Mesendoderm (in vitro differentiated cells): ENCODE data around the gene GRK2.
A peak's percentile ranks its signal among the peaks of the same experiment; 100 is the strongest.

Experiments
- DNase-seq: peaks from one replicate; pipeline ENCODE4 v3.0.0; 2013
- H2AK5ac ChIP-seq: 2 replicates; pipeline ENCODE4 v1.6.1; 2013; ENCODE audit warnings: low read length, inconsistent platforms
- H2BK120ac ChIP-seq: 2 replicates; pipeline ENCODE4 v1.6.1; 2013; ENCODE audit warnings: low read depth, mild to moderate bottlenecking, low read length, moderate library complexity, mixed read lengths
- H2BK15ac ChIP-seq: replicated peaks from 2 replicates; pipeline ENCODE4 v1.6.1; 2013; ENCODE audit warnings: low read depth, mild to moderate bottlenecking, moderate library complexity
- H2BK5ac ChIP-seq: 2 replicates; pipeline ENCODE4 v1.6.1; 2013; ENCODE audit warnings: low read length, inconsistent platforms
- H3K18ac ChIP-seq: 2 replicates; pipeline ENCODE4 v1.6.1; 2013; ENCODE audit warnings: mild to moderate bottlenecking, low read length, mixed read lengths
- H3K23ac ChIP-seq: one replicate; pipeline ENCODE4 v1.6.1; 2013; ENCODE audit warnings: low read length
- H3K27ac ChIP-seq: 2 replicates; pipeline ENCODE4 v1.5.1; 2013; ENCODE audit warnings: low read depth, mild to moderate bottlenecking, inconsistent platforms, low read length, moderate library complexity
- H3K27me3 ChIP-seq: 2 replicates; pipeline ENCODE4 v1.6.1; 2013; ENCODE audit warnings: low read length, control low read depth, mild to moderate bottlenecking, inconsistent platforms; ENCODE audit not compliant: insufficient read depth, poor library complexity
- H3K36me3 ChIP-seq: 2 replicates; pipeline ENCODE4 v1.6.1; 2013; ENCODE audit warnings: low read length, inconsistent platforms; ENCODE audit not compliant: control insufficient read depth, insufficient read depth
- H3K4ac ChIP-seq: one replicate; pipeline ENCODE4 v1.6.1; 2013; ENCODE audit warnings: low read depth, mild to moderate bottlenecking, low read length, moderate library complexity
- H3K4me1 ChIP-seq: 2 replicates; pipeline ENCODE4 v1.6.1; 2013; ENCODE audit warnings: low read depth, low read length, inconsistent platforms; ENCODE audit not compliant: control insufficient read depth
- H3K4me2 ChIP-seq: 2 replicates; pipeline ENCODE4 v1.6.1; 2013; ENCODE audit warnings: low read length
- H3K4me3 ChIP-seq: 2 replicates; pipeline ENCODE4 v1.5.1; 2013; ENCODE audit warnings: mild to moderate bottlenecking, low read length
- H3K56ac ChIP-seq: one replicate; pipeline ENCODE4 v1.6.1; 2013; ENCODE audit warnings: low read length
- H3K79me1 ChIP-seq: 2 replicates; pipeline ENCODE4 v1.6.1; 2013; ENCODE audit warnings: low read length, inconsistent platforms
- H3K79me2 ChIP-seq: 2 replicates; pipeline ENCODE4 v1.6.1; 2013; ENCODE audit warnings: mild to moderate bottlenecking, low read length; ENCODE audit not compliant: control insufficient read depth, insufficient read depth
- H3K9ac ChIP-seq: 2 replicates; pipeline ENCODE4 v1.6.1; 2013; ENCODE audit warnings: low read length, inconsistent platforms
- H4K5ac ChIP-seq: one replicate; pipeline ENCODE4 v1.6.1; 2013; ENCODE audit warnings: low read length
- H4K8ac ChIP-seq: one replicate; pipeline ENCODE4 v1.6.1; 2013; ENCODE audit warnings: low read depth, mild to moderate bottlenecking, control low read depth, low read length, moderate library complexity
- WGBS: extraction: QIAGEN DNeasy Blood & Tissue Kit; methylation state at CpG from one replicate; pipeline ENCODE4 v1.1.7; 2013; ENCODE audit warnings: low lambda C conversion rate, missing lambda C conversion rate; ENCODE audit not compliant: insufficient coverage; ENCODE audit errors: extremely low coverage; 5-methylcytosine and 5-hydroxymethylcytosine counted together

Gene GRK2

DNA sequence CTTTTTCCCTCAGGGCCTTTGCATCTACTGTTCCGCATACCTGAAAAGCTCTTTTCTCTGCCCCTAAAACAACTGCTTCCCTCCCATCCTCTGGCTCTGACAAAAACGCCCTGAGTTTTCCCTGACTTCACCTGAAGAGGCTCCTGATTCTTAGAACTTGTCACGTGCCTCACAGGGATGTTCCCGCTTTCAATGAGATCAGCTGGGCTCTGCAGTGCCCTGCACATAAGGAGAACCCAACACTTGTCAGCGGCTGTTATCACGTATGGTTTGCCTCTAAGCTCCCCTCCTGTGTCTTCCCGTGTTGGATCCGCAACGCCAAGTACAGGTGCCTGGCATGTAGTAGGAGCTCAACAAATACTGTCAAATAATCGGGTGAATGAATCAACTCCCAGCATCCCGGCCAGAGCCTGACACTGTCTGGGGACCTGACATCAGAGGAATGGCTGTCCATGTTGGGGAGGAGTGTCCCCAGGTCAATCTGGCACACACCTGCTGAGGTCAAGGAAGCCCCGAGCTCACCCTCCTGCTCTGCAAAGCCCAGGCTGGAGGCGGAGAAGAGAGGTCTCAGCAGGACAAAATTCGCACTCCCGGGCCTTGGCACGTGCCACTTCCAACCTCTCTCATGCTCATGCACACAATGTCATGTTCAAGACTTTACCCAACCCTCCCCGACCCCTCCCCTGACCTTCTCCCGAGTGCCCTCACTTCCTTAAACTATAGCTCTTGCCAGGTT is 4.2 kb upstream of the GRK2 start:
- Histone ChIP-seq H3K27me3 (no peaks in the 10 kb centered on the region), H3K4me1 (peaks cover 5% of the 10 kb centered on the region), H3K18ac (no peak overlapping the region), H3K79me1 (peaks cover 2% of the 10 kb centered on the region), H3K56ac (no peak overlapping the region), H3K27ac (no peak overlapping the region), H2BK120ac (no peak overlapping the region), H3K4me3 (no peak overlapping the region), H2BK15ac (no peak overlapping the region), H3K9ac (no peak overlapping the region), H4K8ac (no peak overlapping the region), H3K36me3 (no peaks in the 10 kb centered on the region), H4K5ac (no peak overlapping the region), H3K23ac (no peak overlapping the region), H3K4me2 (no peak overlapping the region), H2AK5ac (no peak overlapping the region), H2BK5ac (no peak overlapping the region), H3K79me2 (peaks cover 4% of the 10 kb centered on the region), H3K4ac (no peak overlapping the region)
- DNase-seq, result peak; percentile 54
- WGBS, result no CpG with 5 or more reads among the region's 18 CpGs

DNA sequence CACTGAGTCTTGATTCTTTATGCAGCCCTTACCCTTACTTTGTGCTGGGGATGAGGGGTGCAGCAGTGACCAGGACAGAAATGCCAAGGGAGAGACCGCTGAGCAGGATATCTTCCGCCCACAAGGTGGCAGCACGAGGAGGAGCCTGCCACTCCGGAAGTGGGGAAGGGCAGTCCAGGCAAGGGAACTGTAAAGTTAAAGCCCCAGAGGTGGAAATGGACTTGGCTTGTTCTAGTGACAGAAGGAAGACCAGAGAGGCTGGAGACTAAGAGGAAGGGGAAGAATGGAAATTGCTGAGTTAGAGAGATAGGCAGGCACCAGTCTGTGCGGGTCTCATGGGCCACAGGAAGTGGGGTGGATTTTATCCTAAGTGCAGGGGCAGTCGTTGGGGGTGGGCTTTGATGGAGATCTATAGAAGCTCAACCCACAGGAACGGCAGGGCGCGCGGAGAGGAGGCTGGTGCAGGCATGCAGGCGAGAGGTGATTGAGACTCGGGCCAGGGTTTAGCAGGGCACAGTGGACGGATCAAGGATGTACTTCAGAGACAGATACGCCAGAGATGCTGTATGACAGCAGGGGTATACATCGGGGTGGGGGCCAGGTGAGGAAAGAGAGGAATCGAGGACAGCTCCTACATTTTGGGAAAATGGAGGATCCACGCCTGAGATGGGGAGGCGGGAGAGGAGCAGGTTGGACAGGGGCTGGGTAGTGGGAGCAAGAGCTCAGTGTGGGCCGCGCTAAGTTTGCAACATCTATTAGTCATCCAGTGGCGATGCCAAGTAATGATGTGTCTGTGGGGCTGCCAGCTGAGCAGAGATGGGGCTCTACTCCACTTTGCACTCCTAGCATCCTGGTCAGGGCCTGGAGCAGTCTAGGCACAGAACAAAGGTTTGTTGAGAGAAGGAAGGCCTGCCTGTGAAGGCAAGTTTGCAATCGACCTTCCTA is 3.3 kb upstream of the GRK2 start:
- no peak overlapping the region for H2BK5ac ChIP-seq
- H3K56ac ChIP-seq, result peak overlapping the region; percentile 87
- peaks cover 8% of the 10 kb centered on the region for H3K4me1 ChIP-seq
- no peak overlapping the region for H2BK120ac ChIP-seq
- no peak overlapping the region for H2BK15ac ChIP-seq
- peaks cover 13% of the 10 kb centered on the region for H3K79me2 ChIP-seq
- H3K4me3 ChIP-seq, result no peak overlapping the region
- H3K9ac ChIP-seq, result peak overlapping the region; percentile 55
- no peak overlapping the region for H3K27ac ChIP-seq
- WGBS, result no CpG with 5 or more reads among the region's 22 CpGs
- H3K79me1 ChIP-seq, result peaks cover 11% of the 10 kb centered on the region
- H2AK5ac ChIP-seq, result no peak overlapping the region
- no peak overlapping the region for H3K4ac ChIP-seq
- peak; percentile 85 for DNase-seq
- H4K5ac ChIP-seq, result no peak overlapping the region
- peaks cover 2% of the 10 kb centered on the region for H3K36me3 ChIP-seq
- peak overlapping the region; percentile 15 for H3K23ac ChIP-seq
- no peak overlapping the region for H4K8ac ChIP-seq
- H3K18ac ChIP-seq, result no peak overlapping the region
- no peaks in the 10 kb centered on the region for H3K27me3 ChIP-seq
- H3K4me2 ChIP-seq, result no peak overlapping the region

GRCh38 chr11:67264260-67264659 is 2.0 kb upstream of the GRK2 start:
- H2BK15ac ChIP-seq, result no peak overlapping the region
- DNase-seq, result no peak
- no CpG with 5 or more reads among the region's 5 CpGs for WGBS
- no peak overlapping the region for H3K23ac ChIP-seq
- no peak overlapping the region for H2BK120ac ChIP-seq
- peaks cover 19% of the 10 kb centered on the region for H3K79me1 ChIP-seq
- peaks cover 9% of the 10 kb centered on the region for H3K4me1 ChIP-seq
- peaks cover 2% of the 10 kb centered on the region for H3K36me3 ChIP-seq
- peak overlapping the region; percentile 6 for H2AK5ac ChIP-seq
- H3K4me3 ChIP-seq, result no peak overlapping the region
- no peak overlapping the region for H4K5ac ChIP-seq
- no peak overlapping the region for H2BK5ac ChIP-seq
- H3K27me3 ChIP-seq, result no peaks in the 10 kb centered on the region
- H3K4me2 ChIP-seq, result no peak overlapping the region
- no peak overlapping the region for H3K4ac ChIP-seq
- H3K18ac ChIP-seq, result no peak overlapping the region
- no peak overlapping the region for H4K8ac ChIP-seq
- no peak overlapping the region for H3K9ac ChIP-seq
- no peak overlapping the region for H3K27ac ChIP-seq
- no peak overlapping the region for H3K56ac ChIP-seq
- H3K79me2 ChIP-seq, result peaks cover 24% of the 10 kb centered on the region

DNA sequence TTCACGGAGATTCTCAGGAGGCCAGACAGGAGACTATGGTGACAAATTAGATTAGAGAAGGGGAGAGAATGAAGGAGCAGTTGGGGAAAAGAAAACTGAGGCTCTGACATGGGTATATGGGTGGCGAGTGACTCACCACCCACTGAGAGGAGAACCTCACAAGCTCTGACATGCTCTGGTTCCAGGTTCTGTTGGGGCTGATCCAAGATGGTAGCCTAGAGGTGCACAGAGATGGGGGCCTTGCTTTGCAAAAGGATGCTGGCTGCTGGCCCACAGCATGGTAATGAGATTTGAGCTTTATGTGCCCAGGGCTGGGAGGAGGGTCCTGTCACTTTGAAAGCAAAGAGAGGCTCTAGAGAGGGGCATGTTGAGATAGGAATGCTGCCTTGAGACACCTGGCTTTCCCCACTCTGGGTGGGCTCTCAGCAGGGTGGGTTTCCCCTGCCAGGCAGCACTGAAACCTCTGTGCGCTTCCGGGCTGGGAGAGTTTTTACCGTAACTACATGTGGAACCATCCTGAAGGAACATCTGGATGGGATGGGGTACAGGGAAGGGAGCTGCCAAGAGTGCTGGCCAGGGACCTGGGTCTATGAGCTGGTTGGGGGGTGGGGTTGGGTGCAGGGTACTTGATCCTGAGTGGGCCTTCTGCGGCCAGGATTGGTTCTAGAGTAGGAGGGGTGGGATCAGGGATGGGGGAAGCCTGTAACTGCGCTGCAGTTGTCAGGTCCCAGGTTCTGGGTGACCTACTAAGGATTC is 1.2 kb upstream of the GRK2 start:
- Histone ChIP-seq H3K36me3 (peaks cover 3% of the 10 kb centered on the region), H3K27ac (no peak overlapping the region), H3K27me3 (no peaks in the 10 kb centered on the region), H2BK120ac (no peak overlapping the region), H3K4me2 (no peak overlapping the region), H3K4me1 (peaks cover 17% of the 10 kb centered on the region), H3K56ac (no peak overlapping the region), H3K9ac (no peak overlapping the region), H2BK15ac (no peak overlapping the region), H3K4ac (no peak overlapping the region), H2BK5ac (no peak overlapping the region), H4K8ac (no peak overlapping the region), H3K79me1 (peaks cover 24% of the 10 kb centered on the region), H3K4me3 (no peak overlapping the region), H2AK5ac (no peak overlapping the region), H4K5ac (no peak overlapping the region), H3K79me2 (peaks cover 29% of the 10 kb centered on the region), H3K23ac (no peak overlapping the region), H3K18ac (no peak overlapping the region)
- no peak for DNase-seq
- WGBS, result no CpG with 5 or more reads among the region's 7 CpGs

- H3K4me2 ChIP-seq, result no peak overlapping the region
- H3K56ac ChIP-seq, result peak overlapping the region; percentile 88
- peaks cover 31% of the 10 kb centered on the region for H3K79me2 ChIP-seq
- no peak overlapping the region for H2BK15ac ChIP-seq
- H2BK120ac ChIP-seq, result no peak overlapping the region
- H3K4ac ChIP-seq, result no peak overlapping the region
- H3K4me3 ChIP-seq, result no peak overlapping the region
- H4K8ac ChIP-seq, result no peak overlapping the region
- DNase-seq, result peak; percentile 60
- no peak overlapping the region for H4K5ac ChIP-seq
- H3K4me1 ChIP-seq, result peaks cover 21% of the 10 kb centered on the region
- peak overlapping the region; percentile 70 for H3K9ac ChIP-seq
- no peak overlapping the region for H3K18ac ChIP-seq
- no CpG with 5 or more reads among the region's 54 CpGs for WGBS
- H3K27ac ChIP-seq, result no peak overlapping the region
- no peak overlapping the region for H2BK5ac ChIP-seq
- H3K36me3 ChIP-seq, result peaks cover 3% of the 10 kb centered on the region
- no peaks in the 10 kb centered on the region for H3K27me3 ChIP-seq
- H3K79me1 ChIP-seq, result peaks cover 26% of the 10 kb centered on the region
- H3K23ac ChIP-seq, result no peak overlapping the region
- H2AK5ac ChIP-seq, result peak overlapping the region; percentile 50
Measured at GRCh38 chr11:67265633-67266448, 432 bp upstream of the GRK2 start.
